Measurements from ENCODE around the gene NR2F1.

NR2F1 gene

DNA sequence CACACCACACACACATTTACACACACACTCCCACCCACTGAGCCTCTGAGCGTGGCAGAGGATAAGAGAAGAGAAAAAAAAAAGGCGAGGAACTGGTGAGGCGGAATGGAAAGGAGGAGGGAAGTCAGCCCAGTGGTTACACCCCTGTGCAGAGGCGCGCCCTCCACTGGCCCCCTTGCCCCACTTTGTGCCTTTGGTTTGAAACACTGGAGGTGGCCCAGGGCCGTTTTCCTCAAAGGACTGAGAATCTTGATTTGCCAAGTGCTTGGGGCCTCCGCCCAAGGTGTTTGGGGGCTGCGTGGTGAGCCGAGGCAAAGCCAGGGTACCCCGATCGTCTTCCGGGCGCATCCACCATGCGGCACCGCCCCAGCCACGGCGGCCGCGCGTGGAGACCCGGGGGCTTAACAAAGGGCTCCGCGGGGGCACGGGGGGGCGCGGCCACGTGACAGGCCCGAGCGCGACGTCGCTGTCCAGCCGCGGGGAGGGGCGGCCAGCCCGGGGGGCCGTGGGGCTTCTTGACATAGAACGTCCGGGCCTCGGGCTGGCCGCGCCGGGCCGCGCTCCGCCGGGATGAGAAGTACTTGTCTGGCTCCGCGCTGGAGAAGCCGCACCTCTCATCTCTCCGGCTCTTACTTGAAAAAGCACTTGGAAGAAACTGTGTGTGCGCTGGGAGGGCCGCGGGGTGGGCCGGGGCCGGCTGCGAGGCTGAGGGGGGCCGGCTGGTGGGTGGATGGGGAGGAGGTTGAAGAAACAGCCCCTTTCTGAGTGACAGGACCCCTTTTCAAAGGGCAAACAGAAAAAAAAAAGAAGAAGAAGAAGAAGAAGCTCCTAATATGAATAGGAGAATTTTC lies 21.0 kb downstream of the NR2F1 start:
- no peak for DNase-seq (ENCODE audit: insufficient read length, low spot score)
- no peak for FAIRE-seq

DNA sequence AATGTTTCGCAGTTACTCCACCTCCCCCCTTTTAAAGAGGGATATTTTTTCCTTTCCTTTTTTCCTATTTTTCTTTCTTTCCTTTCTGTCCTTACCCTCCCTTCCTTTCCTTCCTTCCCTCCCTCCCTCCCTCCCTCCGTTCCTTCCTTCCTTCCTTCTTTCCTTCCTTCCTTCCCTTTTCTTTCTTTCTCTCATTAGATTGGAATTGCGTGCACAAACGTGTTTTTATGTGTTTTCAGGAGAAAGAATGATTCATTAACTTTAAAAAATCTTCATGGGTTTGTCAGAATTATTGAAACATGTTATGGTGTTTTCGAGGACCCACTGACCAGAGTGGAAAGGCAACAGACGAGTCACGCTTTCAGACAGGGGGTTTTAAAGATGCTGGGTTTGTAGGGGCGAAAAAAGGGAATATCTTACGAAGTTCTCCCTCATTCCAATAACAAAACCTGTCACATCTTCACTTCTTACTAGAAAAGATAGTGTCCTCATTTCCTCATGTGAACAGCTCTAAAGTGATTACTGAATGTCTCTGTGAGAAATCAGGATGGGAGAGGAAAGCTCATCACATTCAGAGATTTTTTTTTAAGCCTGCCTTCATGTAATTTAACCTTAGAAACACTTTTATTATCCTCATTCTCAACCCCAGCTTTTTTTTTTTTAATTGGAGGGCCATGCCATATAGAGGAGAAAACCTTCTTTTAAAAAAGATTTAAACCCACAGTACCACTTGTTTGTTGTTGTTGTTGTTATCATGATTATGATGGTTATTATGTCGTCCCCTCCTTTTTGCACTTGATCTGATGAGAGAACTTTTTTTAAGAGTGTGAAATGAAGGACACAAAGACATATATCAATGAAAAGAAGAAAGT lies 21.9 kb downstream of the NR2F1 start:
- no peak for DNase-seq (ENCODE audit: insufficient read length, low spot score)
- no peak for FAIRE-seq

DNA sequence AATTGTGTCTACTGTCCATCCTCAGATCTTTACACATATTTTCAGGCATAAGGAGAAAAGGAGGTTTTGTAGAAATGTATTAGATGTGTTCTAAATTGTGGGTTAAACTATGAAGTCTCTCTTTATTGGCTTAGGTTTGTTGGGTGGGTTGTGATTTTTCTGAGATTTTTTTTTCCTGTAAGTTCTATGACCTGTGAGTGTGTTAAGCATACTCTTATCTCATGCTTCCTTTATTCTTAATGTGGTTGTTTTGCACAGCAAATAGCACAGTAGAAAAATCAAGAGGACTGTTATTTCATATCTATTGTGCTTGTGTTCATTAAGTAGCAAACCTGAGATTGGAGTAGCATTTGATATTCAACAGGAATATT lies 23.3 kb downstream of the NR2F1 start:
- DNase-seq (ENCODE audit: insufficient read length, low spot score) (no peak), FAIRE-seq (no peak)

DNA sequence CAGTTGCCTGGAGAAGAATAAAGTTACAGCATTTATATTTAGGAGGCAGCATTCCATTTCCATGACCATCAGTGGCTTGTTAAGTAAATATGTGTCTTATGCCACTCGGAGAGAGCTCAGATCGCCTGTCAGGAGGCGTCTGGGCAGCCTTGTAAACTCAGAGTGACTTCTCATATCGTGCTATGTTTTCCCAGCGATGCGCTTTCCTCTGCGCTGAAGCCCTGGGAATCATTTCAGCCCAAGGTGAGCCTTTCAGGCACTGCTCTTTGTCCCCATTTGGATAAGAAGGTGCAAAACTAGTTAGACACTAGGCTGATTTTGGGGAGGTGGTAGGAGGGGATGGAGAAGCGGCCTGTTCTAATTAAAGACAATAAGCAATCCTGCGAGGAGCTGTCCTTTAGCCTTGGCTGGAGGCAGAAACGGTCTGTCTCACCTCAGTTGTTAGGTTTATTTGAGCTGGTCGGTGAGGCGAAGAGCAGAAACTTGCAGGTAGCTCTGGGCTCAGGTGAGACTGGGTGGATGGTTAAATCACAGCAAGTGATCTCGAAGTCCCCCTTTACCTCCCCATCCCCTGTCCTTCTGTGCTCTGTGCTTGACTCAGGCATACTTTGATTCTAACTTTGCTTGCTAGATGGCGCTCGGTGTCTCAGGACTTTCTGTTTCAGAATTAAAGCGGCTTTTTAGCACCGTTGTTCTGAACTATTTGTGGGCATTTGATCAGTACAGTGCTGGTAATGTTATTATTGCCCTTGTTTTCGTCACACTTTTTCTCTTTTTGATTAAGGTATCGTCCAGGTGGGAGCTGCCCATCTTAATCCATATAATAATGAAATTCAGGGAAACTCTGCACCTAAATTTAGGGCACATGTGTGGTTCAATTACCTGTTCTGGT lies 24.6 kb downstream of the NR2F1 start:
- FAIRE-seq (peak; percentile 87), DNase-seq (ENCODE audit: insufficient read length, low spot score) (no peak)

DNA sequence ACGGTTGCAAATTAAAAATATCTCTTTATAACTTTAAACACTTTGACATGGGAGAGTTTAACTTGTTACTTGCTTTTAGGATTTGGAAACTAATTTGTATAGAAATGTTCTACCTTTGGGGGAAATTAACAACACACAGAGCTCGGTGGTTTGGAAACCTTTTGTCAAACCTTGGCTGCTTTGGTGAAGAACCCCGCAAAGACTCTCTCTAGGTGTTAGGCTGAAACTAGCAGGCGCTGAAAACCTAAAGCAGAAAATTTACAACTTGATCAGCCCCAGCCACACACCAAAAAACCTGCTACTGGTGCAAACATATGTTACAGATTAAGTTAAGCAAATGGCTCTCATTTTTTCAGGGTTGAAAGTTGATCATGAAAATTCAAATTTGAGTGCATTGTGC lies 25.8 kb downstream of the NR2F1 start:
- FAIRE-seq (no peak), DNase-seq (ENCODE audit: insufficient read length, low spot score) (no peak)

DNA sequence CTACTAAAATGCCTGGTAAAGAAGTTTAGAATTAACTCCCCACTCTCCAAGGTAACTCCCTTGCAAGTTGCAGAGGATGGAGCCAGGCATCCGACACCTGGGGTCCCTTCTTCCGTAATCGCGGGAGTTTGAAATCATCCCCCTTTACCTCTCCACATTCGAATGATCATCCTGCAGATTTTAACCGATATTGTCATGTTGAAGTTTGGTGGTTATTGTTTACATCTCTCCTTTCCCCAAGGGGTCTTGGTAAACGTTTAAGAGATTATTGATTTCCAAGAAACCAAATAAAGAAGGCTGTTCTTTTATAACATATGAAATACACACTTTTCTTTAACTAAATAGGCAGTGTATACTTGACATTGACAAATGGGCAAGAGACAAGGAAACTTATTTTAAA lies 26.7 kb downstream of the NR2F1 start:
- peak; percentile 40 for FAIRE-seq
- DNase-seq (ENCODE audit: insufficient read length, low spot score) = no peak

DNA sequence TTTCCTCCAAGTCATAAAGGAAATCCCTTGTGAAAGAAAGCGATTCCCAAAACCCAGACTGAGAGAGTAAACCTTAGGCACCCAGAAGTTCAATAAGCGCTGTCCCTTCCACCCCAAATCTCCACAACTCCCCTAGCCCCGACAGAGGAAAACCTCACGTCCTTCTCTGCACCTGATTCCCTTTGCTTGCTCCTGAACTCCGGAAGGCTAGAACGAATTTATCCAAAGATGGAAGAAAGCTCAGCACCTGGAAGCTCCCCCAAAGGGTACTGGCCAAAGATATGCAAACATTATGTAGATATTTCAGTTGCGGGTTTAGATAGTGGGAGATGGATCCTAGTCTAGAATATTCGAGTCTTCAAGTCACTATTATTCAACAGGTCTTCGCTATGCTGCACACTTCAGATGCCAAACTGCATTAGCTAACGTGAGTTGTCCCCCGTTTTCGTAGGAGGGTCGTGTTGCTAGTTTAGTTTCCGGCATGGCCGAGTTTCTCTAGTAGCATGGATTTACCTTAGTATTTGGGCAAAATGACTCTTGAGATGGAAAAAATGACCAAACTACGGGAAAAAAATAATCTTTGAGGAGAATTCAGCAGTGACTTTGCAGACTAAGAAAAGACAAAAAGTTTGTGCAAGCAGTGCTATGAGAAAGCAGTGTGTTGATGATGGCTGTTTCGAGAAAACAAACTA lies 27.7 kb downstream of the NR2F1 start:
- DNase-seq (ENCODE audit: insufficient read length, low spot score) = no peak
- FAIRE-seq = no peak

DNA sequence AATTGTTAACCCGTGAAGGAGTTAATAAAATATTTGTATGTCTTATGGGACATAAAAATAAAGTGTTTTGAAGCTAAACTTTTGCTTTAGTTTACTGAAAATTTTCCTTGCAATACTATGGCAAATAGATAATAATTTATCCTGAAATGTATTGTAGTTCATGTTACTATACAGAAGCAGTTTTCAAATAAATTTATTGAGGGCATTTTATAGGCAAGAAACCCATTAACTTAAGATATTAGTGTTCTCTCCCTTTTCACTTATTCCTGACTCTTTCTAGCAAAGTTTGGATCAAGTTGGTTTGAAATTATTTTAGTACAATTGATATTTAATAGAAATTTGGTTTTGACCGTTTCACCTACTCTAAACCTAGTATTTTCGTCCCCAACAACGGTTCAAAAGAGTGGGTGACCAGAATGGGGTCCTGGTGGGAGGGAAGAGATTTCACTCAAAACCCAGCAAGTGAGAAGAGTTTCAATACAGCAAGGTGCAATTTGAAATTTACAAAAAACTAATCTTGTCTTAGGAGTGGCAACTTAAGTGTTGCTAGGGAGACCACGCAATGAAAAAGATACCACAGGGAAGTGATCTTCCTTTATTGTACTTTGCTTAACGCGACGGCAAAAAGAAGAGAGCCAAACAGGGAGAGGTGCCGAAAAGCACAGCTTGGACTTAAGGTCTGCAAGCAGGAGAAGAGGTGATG lies 28.4 kb downstream of the NR2F1 start:
- no peak for FAIRE-seq
- no peak for DNase-seq (ENCODE audit: insufficient read length, low spot score)

DNA sequence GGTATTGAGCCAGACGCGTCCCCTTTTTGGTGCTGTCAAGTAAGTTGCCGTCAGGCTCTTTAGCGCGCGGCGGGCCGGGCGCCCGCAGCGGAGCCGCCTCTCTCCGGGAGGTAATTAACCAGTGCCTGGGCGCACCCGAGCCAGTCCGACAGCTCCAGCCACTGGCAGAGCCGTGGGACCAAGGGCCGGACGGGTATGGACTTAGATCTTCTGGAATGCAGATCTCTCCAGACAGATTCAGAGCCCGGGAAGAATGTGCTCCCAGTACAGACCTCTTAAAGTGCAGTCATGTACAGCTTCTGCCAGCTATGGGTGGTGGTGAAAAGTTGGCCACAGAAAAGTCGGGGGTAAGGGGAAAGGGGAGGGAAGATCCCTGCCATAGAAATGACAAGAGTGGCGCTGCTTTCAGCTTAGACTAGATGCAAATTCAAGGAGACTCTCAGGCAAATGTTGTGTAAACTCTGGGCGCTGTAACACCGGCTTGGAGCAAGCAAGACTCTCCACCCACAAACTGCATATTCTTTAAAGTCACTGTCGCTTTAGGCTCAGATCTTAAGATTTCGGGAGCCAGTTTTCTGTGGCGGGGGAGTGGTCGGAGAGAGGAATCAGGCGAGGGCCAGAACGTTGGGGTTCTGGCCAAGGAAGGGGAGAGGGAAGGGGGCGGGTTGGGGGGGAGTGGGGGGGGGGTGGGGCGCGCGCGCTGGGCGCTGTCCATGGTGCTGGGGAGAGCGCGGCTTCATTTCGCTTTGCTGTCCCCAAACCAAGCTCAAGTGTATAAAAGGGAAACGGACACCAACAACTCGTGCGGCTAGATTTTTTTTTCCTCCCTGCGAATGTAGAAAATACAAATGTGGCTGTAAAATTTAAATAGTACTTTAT lies 29.2 kb downstream of the NR2F1 start:
- DNase-seq (ENCODE audit: insufficient read length, low spot score) = no peak

DNA sequence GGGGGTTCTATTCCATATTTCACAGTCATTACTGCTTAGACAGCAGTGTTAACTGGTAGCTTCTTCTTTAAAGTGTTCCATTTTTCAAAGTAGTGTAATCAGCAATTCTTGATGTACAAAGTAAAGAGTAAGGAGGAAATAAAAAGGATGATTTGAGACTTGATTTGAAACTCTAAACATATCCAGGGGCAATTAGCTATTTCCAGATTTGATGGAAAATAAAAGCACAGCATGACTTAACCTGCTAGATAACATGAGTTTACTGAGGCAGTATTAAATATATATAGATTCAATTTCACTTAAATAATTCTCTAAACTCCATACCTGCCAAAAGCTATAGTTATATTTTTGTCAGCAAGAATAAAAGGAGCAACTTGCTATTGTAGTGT lies 29.8 kb downstream of the NR2F1 start:
- DNase-seq (ENCODE audit: insufficient read length, low spot score) = no peak
- no peak for FAIRE-seq

More for the DNA sequence above, 29.2 kb downstream of the NR2F1 start:
- FAIRE-seq = no peak

DNA sequence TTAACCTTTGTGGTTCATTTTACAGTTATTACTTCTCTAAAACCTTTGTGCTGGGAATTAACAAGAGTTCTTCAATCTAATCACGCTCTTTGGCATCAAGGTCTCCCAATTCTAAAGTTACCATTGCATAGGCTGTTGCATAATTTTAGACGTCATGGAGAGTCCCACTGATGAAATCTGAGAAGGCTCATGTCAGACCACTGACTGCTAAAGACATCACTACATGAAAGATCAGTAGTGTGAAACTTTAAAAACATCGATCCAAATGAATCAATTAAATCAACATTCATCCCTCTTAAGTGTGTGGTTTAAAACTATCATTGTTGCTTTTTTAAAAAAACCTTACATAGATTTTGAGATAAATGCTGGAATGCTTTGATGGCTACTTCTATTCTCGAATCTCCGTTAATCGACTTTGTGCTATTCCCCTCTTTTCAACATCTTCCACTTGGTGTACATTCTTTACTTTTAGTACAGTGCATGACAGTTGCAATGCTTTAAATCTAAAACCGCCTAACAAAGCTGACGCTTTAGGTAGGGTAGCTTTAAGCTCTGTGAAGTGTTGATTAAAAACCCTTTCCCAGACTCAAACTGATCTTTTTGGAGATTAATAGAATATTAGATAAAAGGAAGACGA lies 33.6 kb downstream of the NR2F1 start:
- DNase-seq (ENCODE audit: insufficient read length, low spot score) (no peak), FAIRE-seq (no peak)

DNA sequence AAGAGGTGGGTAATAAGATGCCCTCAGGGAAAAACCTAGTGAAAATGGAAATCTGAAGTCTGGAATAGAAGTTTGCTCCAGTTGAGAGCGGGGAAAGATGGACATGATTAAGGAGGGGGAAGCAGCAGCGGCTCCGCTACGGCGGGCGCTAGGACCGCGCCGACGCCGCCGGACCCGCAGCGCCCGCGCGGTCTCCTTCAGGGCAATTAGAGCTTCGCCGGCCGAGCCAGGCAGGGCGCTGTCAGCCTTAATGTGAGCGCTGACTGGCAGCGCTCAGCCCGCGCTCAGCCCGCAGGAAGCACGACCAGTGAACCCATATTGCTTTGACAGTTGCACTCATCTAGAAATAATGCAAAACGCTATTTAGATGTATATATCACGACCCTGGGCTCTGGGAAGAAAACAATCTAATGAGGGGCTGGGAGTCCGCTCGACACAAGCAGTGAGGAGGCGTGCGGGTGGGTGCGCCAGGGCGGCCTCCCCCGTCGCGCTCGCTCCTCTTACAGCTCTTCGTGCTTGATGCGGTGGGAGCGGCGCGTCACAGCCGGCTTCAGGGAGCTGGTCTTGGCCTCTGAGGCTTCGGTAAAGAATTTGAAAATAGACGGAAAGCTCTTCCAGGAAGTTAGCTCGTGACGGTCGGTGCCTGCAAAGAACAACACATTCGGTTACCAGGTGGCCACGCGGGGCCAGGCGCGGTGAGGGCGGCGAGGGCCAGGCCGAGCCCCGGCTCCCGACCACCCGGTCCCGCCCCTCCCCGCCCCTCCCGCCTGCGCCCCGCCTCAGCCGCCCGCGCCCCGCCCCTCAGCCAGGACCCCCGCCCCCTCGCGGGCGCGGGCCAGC lies 37.7 kb downstream of the NR2F1 start:
- DNase-seq (ENCODE audit: insufficient read length, low spot score) = peak; percentile 75
- FAIRE-seq = peak; percentile 84

DNA sequence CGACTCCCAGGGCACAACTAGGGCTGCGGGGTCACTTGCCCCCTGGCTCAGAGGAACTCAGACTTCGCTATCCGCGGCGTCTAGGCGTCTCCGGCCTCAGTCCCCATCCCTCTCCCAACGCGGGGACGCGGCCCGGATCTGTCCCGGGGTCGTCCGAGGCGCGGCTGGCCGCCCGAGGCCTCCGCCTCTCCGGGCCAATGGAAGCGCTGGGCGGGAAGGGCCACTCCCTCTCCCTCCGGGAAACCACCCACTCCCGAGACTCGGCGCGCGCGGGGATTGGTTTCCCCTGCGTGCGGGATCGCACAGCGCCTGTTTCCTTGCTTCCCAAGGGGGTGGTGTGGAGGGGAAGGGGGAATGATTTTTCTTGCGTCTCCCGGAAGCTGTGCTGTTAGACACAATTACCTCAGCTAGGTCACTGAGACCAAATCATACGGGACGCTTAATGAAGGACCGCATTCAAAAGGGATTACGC lies 38.3 kb downstream of the NR2F1 start:
- FAIRE-seq (no peak), DNase-seq (ENCODE audit: insufficient read length, low spot score) (no peak)

DNA sequence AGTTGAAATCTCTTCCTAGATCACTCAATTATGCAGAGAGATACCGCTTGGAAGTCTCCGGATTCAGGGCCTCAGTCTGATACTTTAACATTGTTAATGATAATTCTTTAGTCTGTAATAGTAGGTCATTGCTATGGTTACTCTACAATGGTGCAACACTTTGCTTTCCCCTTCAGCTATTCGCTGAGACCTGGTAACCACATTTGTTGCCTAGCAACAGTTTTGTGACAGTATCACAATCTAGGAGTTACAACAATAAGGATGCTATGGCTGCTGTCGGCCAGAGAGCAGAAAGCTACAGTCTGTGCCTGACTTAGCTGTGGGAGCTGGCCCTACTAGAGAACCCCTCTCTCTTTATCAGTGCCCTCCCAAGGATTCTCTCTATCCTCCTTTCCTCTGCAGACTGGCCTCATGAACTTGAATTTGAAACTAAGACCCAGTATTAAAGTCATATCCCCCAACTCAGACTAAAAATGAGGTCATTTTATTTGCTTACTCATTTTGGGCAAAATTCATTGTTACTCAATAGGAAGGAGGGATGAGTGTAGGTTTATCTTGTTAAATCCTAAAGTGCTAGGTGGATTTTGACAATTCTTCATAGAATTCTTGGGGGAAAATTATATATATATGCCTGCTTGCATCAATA lies 39.3 kb downstream of the NR2F1 start:
- no peak for DNase-seq (ENCODE audit: insufficient read length, low spot score)

DNA sequence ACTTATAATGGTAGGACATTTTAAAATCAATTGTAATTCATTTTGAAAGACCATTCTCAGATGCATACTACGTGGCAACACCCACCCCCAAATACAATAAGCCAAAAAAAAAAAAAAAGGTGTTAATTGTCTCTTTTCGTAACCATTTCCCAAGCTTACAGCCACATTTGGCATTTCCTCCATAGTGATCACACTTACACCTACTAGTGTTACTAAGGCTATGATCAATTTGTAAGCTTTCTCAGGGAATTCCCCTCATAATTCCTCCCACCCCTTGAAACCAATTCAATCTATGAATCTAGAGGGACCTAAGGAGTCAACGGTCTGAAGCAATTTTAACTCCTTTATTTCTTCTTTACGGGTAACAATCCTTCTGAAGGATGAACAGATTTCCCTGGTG lies 40.1 kb downstream of the NR2F1 start:
- DNase-seq (ENCODE audit: insufficient read length, low spot score) (no peak), FAIRE-seq (no peak)

More for the DNA sequence above, 39.3 kb downstream of the NR2F1 start:
- FAIRE-seq = no peak

DNA sequence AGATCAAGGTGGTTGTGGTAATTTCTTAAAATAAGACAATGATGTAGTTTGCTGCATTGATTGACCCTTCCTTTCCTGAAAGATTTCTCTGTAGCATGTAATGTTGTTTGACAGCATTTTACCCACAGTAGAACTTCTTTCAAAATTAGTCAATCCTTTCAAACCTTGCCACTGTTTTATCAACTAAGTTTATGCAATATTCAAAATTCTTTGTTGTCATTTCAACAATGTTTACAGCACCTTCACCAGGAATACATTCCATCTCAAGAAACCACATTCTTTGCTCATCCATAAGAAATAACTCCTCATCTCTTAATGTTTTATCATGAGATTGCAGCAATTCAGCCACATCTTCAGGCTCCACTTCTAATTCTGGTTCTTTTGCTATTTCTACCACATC lies 43.8 kb downstream of the NR2F1 start:
- no peak for FAIRE-seq
- DNase-seq (ENCODE audit: insufficient read length, low spot score) = no peak

DNA sequence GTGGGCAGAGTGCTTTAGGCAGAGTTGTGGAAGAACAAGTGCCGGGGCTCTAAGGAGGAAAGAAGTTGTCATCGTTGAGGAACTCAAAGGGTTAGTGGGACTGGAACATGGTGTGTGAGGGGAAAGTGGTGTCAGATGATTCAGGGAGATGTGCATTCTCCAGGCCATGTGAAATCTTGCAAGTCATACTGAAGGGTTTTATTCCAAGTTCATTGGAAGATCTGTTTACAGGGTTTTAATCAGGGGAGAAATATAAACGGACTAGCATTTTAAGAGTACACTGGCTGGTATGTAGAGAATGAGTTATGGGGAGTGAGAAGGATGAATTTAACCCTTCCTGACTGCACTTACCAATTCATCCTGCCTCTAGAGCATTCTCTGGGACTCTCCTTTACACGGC lies 49.3 kb downstream of the NR2F1 start:
- FAIRE-seq = no peak

More for the DNA sequence above, 49.3 kb downstream of the NR2F1 start:
- DNase-seq (ENCODE audit: insufficient read length, low spot score) = no peak
